ENCODE results near the gene NR2C2AP.
"Not testable (repeated sequence)": the region's sequence is repeated elsewhere in the genome, so short reads cannot be mapped to it uniquely, and the experiment has no call there.

The NR2C2AP gene

GRCh38 chr19:19203012-19203856 is at the start of gene NR2C2AP:
Gene NR2C2AP, minus strand, starts transcription at chr19:19203414. Its CDS starts 354 bp downstream, at chr19:19203060.
- peak; percentile 83 to 91 for DNase-seq (ENCODE audit: low read depth in 1 of 2, low spot score in 1 of 2)

- DNase-seq (ENCODE audit: low read depth in 1 of 2, low spot score in 1 of 2) = no peak
Observed at GRCh38 chr19:19250196-19250801, 47.1 kb upstream of the NR2C2AP start.

GRCh38 chr19:19240476-19240875 is 37.3 kb upstream of the NR2C2AP start:
- no peak for DNase-seq (ENCODE audit: low read depth in 1 of 2, low spot score in 1 of 2)

- no peak for DNase-seq (ENCODE audit: low read depth in 1 of 2, low spot score in 1 of 2)
Observed at GRCh38 chr19:19239675-19240074, 36.5 kb upstream of the NR2C2AP start.

GRCh38 chr19:19238126-19238894 is 35.1 kb upstream of the NR2C2AP start:
- no peak for DNase-seq (ENCODE audit: low read depth in 1 of 2, low spot score in 1 of 2)

GRCh38 chr19:19236173-19236572 is 33.0 kb upstream of the NR2C2AP start:
- no peak for DNase-seq (ENCODE audit: low read depth in 1 of 2, low spot score in 1 of 2)

GRCh38 chr19:19234220-19234816 is 31.1 kb upstream of the NR2C2AP start:
- no peak for DNase-seq (ENCODE audit: low read depth in 1 of 2, low spot score in 1 of 2)

- DNase-seq (ENCODE audit: low read depth in 1 of 2, low spot score in 1 of 2) = no peak
Observed at GRCh38 chr19:19232261-19232721, 29.1 kb upstream of the NR2C2AP start.

- DNase-seq (ENCODE audit: low read depth in 1 of 2, low spot score in 1 of 2) = no peak
Observed at GRCh38 chr19:19230999-19231398, 27.8 kb upstream of the NR2C2AP start.

GRCh38 chr19:19229701-19230100 is 26.5 kb upstream of the NR2C2AP start:
- DNase-seq (ENCODE audit: low read depth in 1 of 2, low spot score in 1 of 2) = no peak

GRCh38 chr19:19227217-19227616 is 24.0 kb upstream of the NR2C2AP start:
- no peak for DNase-seq (ENCODE audit: low read depth in 1 of 2, low spot score in 1 of 2)

- DNase-seq (ENCODE audit: low read depth in 1 of 2, low spot score in 1 of 2) = no peak
Observed at GRCh38 chr19:19226663-19227062, 23.4 kb upstream of the NR2C2AP start.

GRCh38 chr19:19226204-19226603 is 23.0 kb upstream of the NR2C2AP start:
- DNase-seq (ENCODE audit: low read depth in 1 of 2, low spot score in 1 of 2) = no peak

GRCh38 chr19:19224852-19225494 is 21.8 kb upstream of the NR2C2AP start:
- DNase-seq (ENCODE audit: low read depth in 1 of 2, low spot score in 1 of 2) = peak; percentile 46 to 54

- no peak for DNase-seq (ENCODE audit: low read depth in 1 of 2, low spot score in 1 of 2)
Observed at GRCh38 chr19:19224150-19224851, 21.1 kb upstream of the NR2C2AP start.

- no peak for DNase-seq (ENCODE audit: low read depth in 1 of 2, low spot score in 1 of 2)
Observed at GRCh38 chr19:19223636-19224035, 20.4 kb upstream of the NR2C2AP start.

GRCh38 chr19:19223060-19223459 is 19.8 kb upstream of the NR2C2AP start:
- no peak for DNase-seq (ENCODE audit: low read depth in 1 of 2, low spot score in 1 of 2)

GRCh38 chr19:19221000-19221399 is 17.8 kb upstream of the NR2C2AP start:
- DNase-seq (ENCODE audit: low read depth in 1 of 2, low spot score in 1 of 2) = not testable (repeated sequence)

GRCh38 chr19:19218911-19219310 is 15.7 kb upstream of the NR2C2AP start:
- DNase-seq (ENCODE audit: low read depth in 1 of 2, low spot score in 1 of 2) = no peak

GRCh38 chr19:19217099-19217498 is 13.9 kb upstream of the NR2C2AP start:
- DNase-seq (ENCODE audit: low read depth in 1 of 2, low spot score in 1 of 2) = no peak

Data from activated CD4-positive, alpha-beta T cell treated with anti-CD3 and anti-CD28 coated beads, Interleukin-2, amount 50 U/mL, for 24 hours (primary cell).